Measurements from ENCODE around the gene SNAP29. TPM values are rescaled to one million over a fixed set of nuclear protein-coding genes. Genes with fewer than 3 reads are reported as not detected.

SNAP29 gene
- total and polyA plus RNA-seq, 9 of the 15 experiments (the other 6 are each of a cell fraction or from before 2014, with no cell fraction given), result 19.5 to 250 (median 75.9) TPM

DNA sequence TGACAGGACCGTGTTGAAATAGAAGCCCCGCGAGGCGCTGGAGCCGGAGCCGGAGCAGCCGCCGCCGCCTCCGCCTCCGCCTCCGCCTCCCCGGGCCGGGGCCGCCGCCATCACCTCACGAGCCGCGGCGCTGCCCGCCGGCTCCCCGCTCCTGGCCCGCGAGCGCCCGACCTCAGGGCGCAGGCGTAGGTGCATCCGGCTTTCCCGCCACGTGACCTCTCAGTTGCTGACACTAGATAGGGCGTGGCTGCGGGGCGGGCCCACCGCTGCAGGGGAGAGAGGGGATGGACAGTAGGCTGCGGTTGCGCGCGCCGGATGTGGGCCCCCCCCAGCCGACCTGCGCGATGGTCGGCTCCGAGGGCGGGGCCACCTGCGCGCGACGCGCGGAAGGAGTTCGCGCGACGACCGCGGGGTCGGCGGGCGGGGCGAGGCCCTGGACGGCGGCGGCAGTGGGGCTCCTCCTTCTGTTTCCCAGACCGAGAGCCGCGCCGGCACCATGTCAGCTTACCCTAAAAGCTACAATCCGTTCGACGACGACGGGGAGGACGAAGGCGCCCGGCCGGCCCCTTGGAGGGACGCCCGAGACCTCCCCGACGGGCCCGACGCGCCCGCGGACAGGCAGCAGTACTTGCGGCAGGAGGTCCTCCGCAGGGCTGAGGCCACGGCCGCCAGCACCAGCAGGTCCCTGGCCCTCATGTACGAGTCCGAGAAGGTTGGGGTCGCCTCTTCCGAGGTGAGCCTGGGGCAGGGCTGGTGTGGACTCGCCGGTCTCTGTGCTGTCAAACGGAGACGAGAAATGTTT is at the start of gene SNAP29, which contains the start of gene PI4KA (continued):
- TF ChIP-seq, protein P1, sequence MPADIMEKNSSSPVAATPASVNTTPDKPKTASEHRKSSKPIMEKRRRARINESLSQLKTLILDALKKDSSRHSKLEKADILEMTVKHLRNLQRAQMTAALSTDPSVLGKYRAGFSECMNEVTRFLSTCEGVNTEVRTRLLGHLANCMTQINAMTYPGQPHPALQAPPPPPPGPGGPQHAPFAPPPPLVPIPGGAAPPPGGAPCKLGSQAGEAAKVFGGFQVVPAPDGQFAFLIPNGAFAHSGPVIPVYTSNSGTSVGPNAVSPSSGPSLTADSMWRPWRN (IDR thresholded peaks at IDR 0.05; ENCODE audit: low read depth), result no peak
- TF ChIP-seq MAFF (IDR thresholded peaks at IDR 0.05; ENCODE audit: low read length) (peak; percentile 79; the same call in 1 of the 2 replicates), JUN (IDR thresholded peaks at IDR 0.05; ENCODE audit: borderline replicate concordance, low read depth, low read length) (peak; percentile 95), JUN (CRISPR knock-in tag; IDR thresholded peaks at IDR 0.05; ENCODE audit: borderline replicate concordance) (no peak), SPI1 (IDR thresholded peaks at IDR 0.05; ENCODE audit: borderline replicate concordance, low read depth, low read length) (no peak), RFX7 (CRISPR knock-in tag; IDR thresholded peaks at IDR 0.05) (no peak), SRSF3 (IDR thresholded peaks at IDR 0.05; ENCODE audit: insufficient read depth, low read length) (0 out of 2 replicates have a peak, but pooled peaks have one; percentile 84), LCOR (CRISPR knock-in tag; IDR thresholded peaks at IDR 0.05) (no peak), SNIP1 (IDR thresholded peaks at IDR 0.05; ENCODE audit: low read depth) (no peak), SIRT6 (IDR thresholded peaks at IDR 0.05; ENCODE audit: low read depth, low read length) (no peak), TFE3 (CRISPR knock-in tag; IDR thresholded peaks at IDR 0.05) (no peak), ATF4 (CRISPR knock-in tag; IDR thresholded peaks at IDR 0.05) (no peak), ERF (CRISPR knock-in tag; IDR thresholded peaks at IDR 0.05) (no peak), CBX5 (IDR thresholded peaks at IDR 0.05; ENCODE audit: borderline replicate concordance, low read depth) (no peak), POLR2AphosphoS2 (IDR thresholded peaks at IDR 0.05; ENCODE audit: low read length) (peak; percentile 87), RBM14 (IDR thresholded peaks at IDR 0.05; ENCODE audit: borderline replicate concordance, insufficient read depth, low read depth, low read length) (0 out of 2 replicates have a peak, but pooled peaks have one; percentile 94), HDAC8 (tag; IDR thresholded peaks at IDR 0.05) (peak; percentile 93), GTF2F1 (IDR thresholded peaks at IDR 0.05; ENCODE audit: low read depth, low read length) (peak; percentile 61; the same call in 1 of the 2 replicates), MAFK (IDR thresholded peaks at IDR 0.05; ENCODE audit: low read length) (peak; percentile 67), ARID2 (IDR thresholded peaks at IDR 0.05) (no peak), IRF9 (tag; IDR thresholded peaks at IDR 0.05) (no peak), ZEB2 (IDR thresholded peaks at IDR 0.05) (no peak), EP300 (IDR thresholded peaks at IDR 0.05; ENCODE audit: low read length) (peak; percentile 84)
- TF ChIP-seq, protein P2, sequence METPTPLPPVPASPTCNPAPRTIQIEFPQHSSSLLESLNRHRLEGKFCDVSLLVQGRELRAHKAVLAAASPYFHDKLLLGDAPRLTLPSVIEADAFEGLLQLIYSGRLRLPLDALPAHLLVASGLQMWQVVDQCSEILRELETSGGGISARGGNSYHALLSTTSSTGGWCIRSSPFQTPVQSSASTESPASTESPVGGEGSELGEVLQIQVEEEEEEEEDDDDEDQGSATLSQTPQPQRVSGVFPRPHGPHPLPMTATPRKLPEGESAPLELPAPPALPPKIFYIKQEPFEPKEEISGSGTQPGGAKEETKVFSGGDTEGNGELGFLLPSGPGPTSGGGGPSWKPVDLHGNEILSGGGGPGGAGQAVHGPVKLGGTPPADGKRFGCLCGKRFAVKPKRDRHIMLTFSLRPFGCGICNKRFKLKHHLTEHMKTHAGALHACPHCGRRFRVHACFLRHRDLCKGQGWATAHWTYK (CRISPR knock-in tag; IDR thresholded peaks at IDR 0.05), result no peak
